Myocyte (in vitro differentiated cells): Measurements from ENCODE around the gene HMG20B. TPM values are rescaled to one million over a fixed set of nuclear protein-coding genes. Genes with fewer than 3 reads are reported as not detected.
"Not testable (repeated sequence)": the region's sequence is repeated elsewhere in the genome, so short reads cannot be mapped to it uniquely, and the experiment has no call there.

ENCODE experiments used
- DNase-seq: peaks from one replicate; pipeline ENCODE4 v3.0.0-alpha.2; 2012; ENCODE audit warnings: low read depth
- total RNA-seq: library from RNA; depleted of rRNA; stranded (reverse); fragments of >200 nt; gene quantifications from 2 replicates; pipeline ENCODE4 v1.2.3, GENCODE V29; 2014

Gene HMG20B
- total RNA-seq, 1 donor from 2014 or later, result 99.9 TPM

GRCh38 chr19:3555653-3556422 is 16.9 kb upstream of the HMG20B start:
- no peak for DNase-seq

DNA sequence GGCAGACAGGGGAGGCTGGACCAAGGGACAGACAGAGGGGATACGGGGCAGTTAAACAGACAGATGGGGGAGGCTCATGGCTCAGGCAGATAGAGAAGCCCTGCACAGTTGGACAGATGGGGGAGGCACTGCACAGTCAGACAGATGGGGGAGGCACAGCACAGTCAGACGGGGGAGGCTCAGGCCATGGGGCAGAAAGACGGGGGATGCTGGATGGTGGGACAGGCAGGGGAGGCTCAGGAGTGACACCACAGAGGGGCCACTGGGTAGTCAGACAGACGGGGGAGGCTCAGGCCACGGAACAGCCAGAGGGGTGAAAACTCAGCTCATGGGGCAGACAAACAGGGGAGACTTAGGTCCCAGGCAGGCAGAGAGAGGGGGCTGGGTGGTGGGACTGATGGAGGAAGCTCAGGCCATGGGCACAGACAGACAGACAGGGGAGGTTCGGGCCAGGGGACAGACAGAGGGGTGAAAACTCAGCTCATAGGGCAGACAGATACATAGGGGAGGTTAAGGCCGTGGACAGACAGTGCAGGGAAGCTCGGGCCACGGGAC is 16.2 kb upstream of the HMG20B start:
- DNase-seq, result no peak

DNA sequence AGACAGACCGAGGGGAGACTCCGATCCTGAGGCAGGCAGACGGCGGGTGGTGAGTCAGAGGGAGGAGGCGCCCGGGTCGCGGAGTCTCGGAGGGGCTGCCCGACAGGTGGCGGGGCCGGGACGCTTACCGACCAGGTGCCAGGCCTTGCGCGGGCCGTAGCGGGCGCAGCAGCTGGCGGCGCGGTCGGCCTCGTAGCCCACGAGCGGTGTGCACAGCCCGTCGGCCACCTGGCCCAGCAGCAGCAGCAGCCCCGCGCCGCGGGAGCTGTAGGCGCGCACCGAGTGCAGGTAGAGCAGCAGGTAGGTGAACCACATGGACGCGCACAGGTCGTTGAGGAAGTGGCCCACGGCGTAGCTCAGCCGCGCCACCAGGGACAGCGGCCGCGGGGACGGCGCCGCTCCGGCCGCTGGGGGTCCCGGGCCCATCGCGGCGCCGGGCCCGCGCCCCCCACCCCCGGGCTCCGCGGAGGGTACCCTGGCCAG is 15.7 kb upstream of the HMG20B start:
- peak; percentile 66 for DNase-seq

- peak; percentile 95 for DNase-seq
Measured at GRCh38 chr19:3557461-3558248, 15.1 kb upstream of the HMG20B start, which contains the start of gene MFSD12. Gene MFSD12, minus strand, starts transcription at chr19:3557586. Its CDS starts 183 bp downstream, at chr19:3557403.

DNA sequence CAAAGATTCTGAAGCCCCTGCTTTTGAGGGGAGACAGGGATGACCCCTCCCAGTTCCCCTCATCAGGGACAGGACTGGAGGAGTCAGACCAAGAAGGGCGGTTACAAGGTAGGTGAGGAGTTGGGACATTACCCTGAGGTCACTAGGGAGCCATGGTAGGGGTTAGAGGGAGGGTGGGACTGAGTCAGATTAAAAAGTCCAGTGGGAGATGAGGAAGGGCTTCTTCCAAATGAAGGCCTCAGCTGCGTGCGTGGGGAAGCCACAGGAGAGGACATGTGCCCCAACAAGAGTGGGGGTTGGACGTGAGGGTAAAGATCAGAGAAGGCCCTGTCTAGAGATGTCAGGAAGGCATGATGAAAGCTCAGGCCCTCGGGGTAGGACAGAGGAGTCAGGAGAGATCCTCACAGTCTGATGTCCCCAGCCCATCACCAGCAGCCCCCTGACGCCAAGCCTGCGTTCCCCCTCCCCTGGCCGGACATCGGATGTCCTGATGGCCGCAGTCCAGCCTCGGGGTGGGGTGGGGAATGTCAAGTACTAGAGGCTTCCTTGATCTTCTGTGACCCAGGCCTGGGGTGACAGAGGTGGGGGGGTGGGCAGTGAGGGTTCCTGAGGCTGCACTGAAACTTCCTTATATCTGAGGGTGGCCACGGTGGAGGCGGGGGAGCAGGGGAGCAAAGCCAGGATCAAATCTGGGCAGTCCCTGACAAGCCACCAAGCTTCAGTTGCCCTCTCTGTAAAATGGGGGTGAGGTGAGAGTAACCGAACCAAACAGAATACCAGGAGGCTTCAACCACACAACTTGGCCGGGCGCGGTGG is 8.8 kb upstream of the HMG20B start:
- DNase-seq, result no peak

DNA sequence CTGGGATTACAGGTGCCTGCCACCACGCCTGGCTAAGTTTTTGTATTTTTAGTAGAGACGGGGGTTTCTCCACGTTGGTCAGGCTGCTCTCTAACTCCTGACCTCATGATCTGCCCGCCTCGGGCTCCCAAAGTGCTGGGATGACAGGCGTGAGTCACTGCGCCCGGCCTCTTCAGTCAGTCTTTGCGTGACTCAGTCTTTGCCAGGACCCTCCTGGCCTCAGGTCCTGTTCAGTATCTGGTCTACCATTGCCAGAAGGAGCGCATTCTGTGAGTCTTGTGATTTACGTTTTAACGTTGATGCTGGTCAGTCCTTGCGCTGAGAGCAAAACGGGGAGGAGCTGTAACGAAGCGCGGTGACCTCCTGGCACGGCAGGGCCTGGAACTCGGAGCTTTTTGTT is 7.6 kb upstream of the HMG20B start:
- peak; percentile 30 for DNase-seq

GRCh38 chr19:3570042-3570441 is 2.7 kb upstream of the HMG20B start:
- not testable (repeated sequence) for DNase-seq

DNA sequence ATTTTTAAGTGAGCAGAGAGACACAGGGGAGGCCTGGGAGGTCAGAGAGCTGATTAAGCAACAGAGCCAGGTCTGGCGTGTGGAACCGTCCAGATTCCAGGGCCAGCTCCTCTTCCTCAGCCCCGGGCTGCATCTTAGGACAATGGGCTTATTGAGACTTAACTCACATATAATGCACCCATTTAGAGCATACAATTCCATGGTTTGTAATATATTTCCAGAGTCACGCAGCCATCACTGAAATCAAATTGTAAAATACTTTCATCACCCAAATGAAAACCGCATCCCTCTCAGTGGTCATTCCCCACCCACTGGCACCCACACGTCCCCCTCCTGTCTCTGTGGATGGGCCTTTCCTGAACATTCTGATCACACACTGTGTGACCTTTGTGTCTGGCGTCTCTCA is 2.1 kb upstream of the HMG20B start:
- no peak for DNase-seq

DNA sequence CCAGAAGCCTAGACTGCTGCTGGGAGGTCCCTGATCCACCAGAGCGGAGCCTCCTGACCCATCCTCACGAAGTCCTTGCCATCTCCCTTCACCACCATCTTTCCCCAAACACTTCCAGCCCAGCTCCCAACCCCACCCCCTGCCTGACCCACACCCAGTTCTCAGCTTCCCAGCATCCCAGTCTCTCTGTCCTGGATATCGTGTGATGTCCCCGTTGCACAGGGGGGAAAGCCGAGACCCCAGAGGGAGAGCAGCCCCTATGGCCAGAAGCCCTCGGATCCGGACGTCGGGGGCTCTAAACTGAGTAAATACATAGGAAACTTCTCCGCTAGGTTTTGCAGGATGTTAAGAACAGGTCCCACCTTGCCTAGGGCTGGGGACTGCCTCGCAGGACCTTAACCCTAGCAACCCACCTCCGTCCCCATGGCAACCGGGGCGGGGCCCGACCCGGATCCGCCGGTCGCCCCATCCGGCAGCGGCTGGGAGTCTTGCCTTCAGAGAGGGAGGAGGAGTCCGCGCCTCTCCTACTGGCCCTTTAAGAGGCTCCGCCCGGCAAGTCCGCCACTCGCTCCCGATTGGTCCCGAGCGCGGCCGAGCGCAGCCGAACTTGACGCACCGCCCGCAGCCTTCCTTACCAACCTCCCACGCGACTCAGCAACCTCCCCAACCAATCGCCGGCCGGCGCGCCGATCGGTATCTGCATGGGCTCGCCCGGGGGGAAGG is 451 bp upstream of the HMG20B start:
- DNase-seq, result peak; percentile 100

GRCh38 chr19:3573162-3573857 is 566 bp downstream of the HMG20B start:
- DNase-seq, result no peak

DNA sequence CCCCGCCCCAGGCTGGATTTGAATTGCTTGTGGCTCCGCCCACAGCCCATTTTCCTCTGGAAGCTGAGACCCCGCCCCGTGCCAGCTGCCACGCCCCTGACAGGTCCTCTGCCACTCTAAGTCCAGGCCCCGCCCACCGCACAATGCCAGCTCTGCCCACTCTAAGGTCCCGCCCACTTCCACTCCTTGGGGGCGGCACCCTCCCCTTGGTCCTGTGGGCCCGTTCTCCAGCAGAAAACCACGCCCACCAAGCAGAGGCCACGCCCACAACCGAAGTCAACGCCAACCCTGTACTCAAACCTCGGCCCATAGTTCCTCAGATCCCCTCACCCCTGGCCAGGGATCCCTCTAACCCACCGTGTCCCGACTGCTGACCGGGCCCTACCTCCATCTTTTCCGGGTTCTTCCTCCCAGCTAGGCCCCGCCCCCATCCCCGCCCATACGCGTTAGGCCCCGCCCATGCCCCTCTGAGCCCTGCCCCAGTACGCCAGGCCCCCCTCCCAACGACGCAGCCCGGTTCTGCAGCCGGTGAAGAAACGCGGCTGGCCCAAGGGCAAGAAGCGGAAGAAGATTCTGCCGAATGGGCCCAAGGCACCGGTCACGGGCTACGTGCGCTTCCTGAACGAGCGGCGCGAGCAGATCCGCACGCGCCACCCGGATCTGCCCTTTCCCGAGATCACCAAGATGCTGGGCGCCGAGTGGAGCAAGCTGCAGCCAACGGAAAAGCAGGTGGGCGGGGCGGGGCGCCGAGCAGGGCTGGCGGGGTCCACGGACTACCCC is 1.3 kb downstream of the HMG20B start:
- DNase-seq, result peak; percentile 90

GRCh38 chr19:3575260-3575741 is 2.6 kb downstream of the HMG20B start:
- no peak for DNase-seq

GRCh38 chr19:3575949-3576673 is 3.4 kb downstream of the HMG20B start:
- no peak for DNase-seq

DNA sequence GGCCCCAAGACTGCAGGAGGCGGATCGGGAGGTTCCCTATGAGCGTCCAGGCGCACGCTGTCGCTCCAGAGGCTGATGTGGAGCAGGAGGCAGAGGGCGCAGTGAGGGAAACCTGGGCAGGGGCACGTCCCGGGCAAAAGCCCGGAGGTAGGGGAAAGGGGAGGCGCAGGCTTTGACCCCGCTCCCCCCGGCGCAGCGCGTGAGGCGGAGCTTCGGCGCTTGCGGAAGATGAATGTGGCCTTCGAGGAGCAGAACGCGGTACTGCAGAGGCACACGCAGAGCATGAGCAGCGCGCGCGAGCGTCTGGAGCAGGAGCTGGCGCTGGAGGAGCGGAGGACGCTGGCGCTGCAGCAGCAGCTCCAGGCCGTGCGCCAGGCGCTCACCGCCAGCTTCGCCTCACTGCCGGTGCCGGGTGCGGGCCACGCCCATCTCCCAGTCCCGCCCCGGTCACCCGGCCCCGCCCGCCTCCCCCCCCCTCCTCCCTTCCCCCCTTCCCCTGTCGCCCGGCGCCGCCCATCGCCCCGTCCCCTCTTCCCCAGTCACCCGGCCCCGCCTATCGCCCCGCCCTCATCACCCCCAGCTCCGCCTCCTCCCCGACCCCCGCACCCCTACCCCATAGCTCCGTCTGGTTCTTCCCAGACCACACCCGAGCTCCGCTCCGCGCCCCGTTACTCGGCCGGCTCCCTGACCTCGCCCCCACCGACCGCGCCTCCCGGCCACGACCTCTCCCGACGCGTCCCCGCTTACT is 4.1 kb downstream of the HMG20B start:
- DNase-seq, result no peak

DNA sequence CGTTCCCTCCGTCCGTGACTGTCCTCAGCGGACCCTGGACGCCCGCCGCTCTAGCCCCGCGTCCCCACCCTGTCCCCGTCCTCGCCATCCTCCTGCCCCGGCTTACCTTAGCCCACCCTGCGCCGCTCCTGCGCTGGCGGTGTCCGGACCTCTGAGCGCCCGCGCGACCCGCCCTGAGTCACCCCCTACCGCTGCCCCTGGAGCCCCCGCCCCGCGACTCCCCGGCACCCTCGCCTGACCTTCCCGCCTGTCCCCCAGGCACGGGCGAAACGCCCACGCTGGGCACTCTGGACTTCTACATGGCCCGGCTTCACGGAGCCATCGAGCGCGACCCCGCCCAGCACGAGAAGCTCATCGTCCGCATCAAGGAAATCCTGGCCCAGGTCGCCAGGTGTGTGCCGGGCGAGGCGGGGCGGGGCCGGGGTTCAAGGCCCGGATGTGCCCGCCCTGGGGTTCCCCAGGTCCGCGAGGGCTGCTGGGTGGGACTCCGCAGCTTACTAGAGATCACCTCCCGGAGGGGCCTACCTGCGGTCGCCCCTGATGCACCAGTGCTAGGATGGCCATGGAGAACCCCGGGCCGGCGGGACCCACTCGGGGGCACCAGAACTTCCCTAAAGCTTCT is 5.1 kb downstream of the HMG20B start:
- no peak for DNase-seq

DNA sequence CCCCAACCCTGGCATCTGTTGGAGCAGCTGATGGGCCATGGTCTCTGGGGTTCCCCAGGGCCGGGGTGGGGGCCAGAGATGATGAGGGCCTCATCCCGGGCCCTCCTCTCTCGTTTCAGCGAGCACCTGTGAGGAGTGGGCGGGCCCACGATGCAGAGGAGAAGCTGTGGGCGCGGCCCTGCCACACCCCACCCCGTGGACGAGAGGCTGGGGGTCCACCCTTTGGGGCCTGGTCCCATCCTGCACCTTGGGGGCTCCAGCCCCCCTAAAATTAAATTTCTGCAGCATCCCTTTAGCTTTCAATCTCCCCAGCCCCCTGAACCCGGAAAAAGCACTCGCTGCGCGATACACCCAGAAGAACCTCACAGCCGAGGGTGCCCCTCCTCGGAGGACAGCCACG is 5.6 kb downstream of the HMG20B start:
- DNase-seq, result no peak
